Liver (tissue), 9 donors: ENCODE results near the gene TMTC2. TPM values are rescaled to one million over a fixed set of nuclear protein-coding genes. Genes with fewer than 3 reads are reported as not detected.

Source experiments
- DNase-seq: peaks from one replicate; pipeline ENCODE4 v3.0.0-alpha.2; 2017; ENCODE audit warnings: low spot score
- H3K27ac ChIP-seq, 2 donors: one replicate each; pipeline ENCODE4 v1.7.0; 2013; ENCODE audit warnings: inconsistent platforms in 2 of 2, low read length in 2 of 2, control low read depth in 1 of 2, low read depth in 1 of 2, mild to moderate bottlenecking in 1 of 2
- H3K27me3 ChIP-seq, 4 donors: one replicate each; pipeline versions ENCODE4 v1.6.1 to v1.7.0; 2013; ENCODE audit warnings: low read length in 3 of 4, inconsistent platforms in 1 of 4, mild to moderate bottlenecking in 1 of 4, moderate library complexity in 1 of 4; ENCODE audit not compliant: control insufficient read depth in 4 of 4, insufficient read depth in 4 of 4
- H3K36me3 ChIP-seq, 4 donors: one replicate each; pipeline versions ENCODE4 v1.6.1 to v1.7.0; 2013; ENCODE audit warnings: low read length in 3 of 4, mild to moderate bottlenecking in 3 of 4, low read depth in 1 of 4, moderate library complexity in 1 of 4; ENCODE audit not compliant: control insufficient read depth in 4 of 4, insufficient read depth in 3 of 4
- H3K4me1 ChIP-seq, 4 donors: one replicate each; pipeline versions ENCODE4 v1.6.1 to v1.7.0; 2013; ENCODE audit warnings: low read length in 3 of 4, mild to moderate bottlenecking in 3 of 4, moderate library complexity in 1 of 4; ENCODE audit not compliant: control insufficient read depth in 4 of 4, insufficient read depth in 4 of 4
- H3K4me3 ChIP-seq, 3 donors: one replicate each; pipeline versions ENCODE4 v1.6.1 to v1.7.0; 2013; ENCODE audit warnings: low read length in 3 of 3, control low read depth in 1 of 3, low read depth in 1 of 3, mild to moderate bottlenecking in 1 of 3
- H3K9ac ChIP-seq, 2 donors: one replicate each; pipeline ENCODE4 v1.7.0; 2013; ENCODE audit warnings: low read length in 2 of 2, mild to moderate bottlenecking in 2 of 2, moderate library complexity in 2 of 2, control low read depth in 1 of 2, low read depth in 1 of 2
- H3K9me3 ChIP-seq, 4 donors: one replicate each; pipeline versions ENCODE4 v1.6.1 to v1.7.0; 2013; ENCODE audit warnings: low read length in 3 of 4; ENCODE audit not compliant: control insufficient read depth in 4 of 4
- EGR1 ChIP-seq, 2 donors: IDR thresholded peaks; 2 replicates each; pipeline ENCODE4 v1.6.1; 2016 to 2018; ENCODE audit warnings: antibody characterized with exemption in 2 of 2, low read depth in 2 of 2
- GABPA ChIP-seq, 2 donors: IDR thresholded peaks in 1 of 2; conservative IDR thresholded peaks in 1 of 2; 2 replicates each; pipeline ENCODE4 v1.6.1; 2016; ENCODE audit warnings: antibody characterized with exemption in 2 of 2, mild to moderate bottlenecking in 1 of 2, moderate library complexity in 1 of 2
- HNF4A ChIP-seq, 2 donors: conservative IDR thresholded peaks; 2 replicates each; pipeline ENCODE4 v1.6.1; 2016; ENCODE audit warnings: antibody characterized with exemption in 2 of 2, mild to moderate bottlenecking in 2 of 2
- HNF4G ChIP-seq: IDR thresholded peaks from 2 replicates; pipeline ENCODE4 v1.6.1; 2016; ENCODE audit warnings: antibody characterized with exemption
- JUND ChIP-seq, 2 donors: IDR thresholded peaks; 2 replicates each; pipeline ENCODE4 v1.6.1; 2016; ENCODE audit warnings: antibody characterized with exemption in 2 of 2
- NR2F2 ChIP-seq: IDR thresholded peaks from 2 replicates; pipeline ENCODE4 v1.6.1; 2016; ENCODE audit warnings: antibody characterized with exemption
- RAD21 ChIP-seq, 2 donors: IDR thresholded peaks; 2 replicates each; pipeline ENCODE4 v1.6.1; 2016; ENCODE audit warnings: antibody characterized with exemption in 2 of 2, mild to moderate bottlenecking in 2 of 2
- RXRA ChIP-seq, 2 donors: IDR thresholded peaks; 2 replicates each; pipeline ENCODE4 v1.6.1; 2017 to 2018; ENCODE audit warnings: antibody characterized with exemption in 2 of 2, mild to moderate bottlenecking in 1 of 2
- TAF1 ChIP-seq: conservative IDR thresholded peaks from 2 replicates; pipeline ENCODE4 v1.6.1; 2016; ENCODE audit warnings: antibody characterized with exemption, mild to moderate bottlenecking
- YY1 ChIP-seq: IDR thresholded peaks from 2 replicates; pipeline ENCODE4 v1.6.1; 2016; ENCODE audit warnings: antibody characterized with exemption, mild to moderate bottlenecking
- WGBS: extraction: QIAGEN DNeasy Blood & Tissue Kit; methylation state at CpG from one replicate; pipeline ENCODE4 v1.1.7; 2013; 5-methylcytosine and 5-hydroxymethylcytosine counted together
- polyA plus RNA-seq, 2 donors: library from polyadenylated mRNA; stranded (reverse) in 1 of 2; unstranded in 1 of 2; fragments of 200-250 nt in 1 of 2; fragments of >200 nt in 1 of 2; fragmentation: Nextera tagmentation in 1 of 2; extraction: Ambion mirVana in 1 of 2; gene quantifications; one replicate each; pipeline versions ENCODE4 v1.2.1 to v1.2.3, GENCODE V29; 2013 to 2015
- total RNA-seq, 2 donors: library from RNA; depleted of rRNA; stranded (reverse); fragments of >200 nt; gene quantifications; one replicate each; pipeline ENCODE4 v1.2.3, GENCODE V29; 2014
- TF ChIP-seq, protein P1 (sequence below): IDR thresholded peaks from 2 replicates; pipeline ENCODE4 v1.6.1; 2016; ENCODE audit warnings: antibody characterized with exemption
- TF ChIP-seq, protein P2 (sequence below): IDR thresholded peaks from 2 replicates; pipeline ENCODE4 v1.6.1; 2016; ENCODE audit warnings: antibody characterized with exemption
- TF ChIP-seq, protein P3 (sequence below): IDR thresholded peaks from 2 replicates; pipeline ENCODE4 v1.6.1; 2016; ENCODE audit warnings: antibody characterized with exemption
- TF ChIP-seq, protein P4 (sequence below): IDR thresholded peaks from 2 replicates; pipeline ENCODE4 v1.6.1; 2016; ENCODE audit warnings: antibody characterized with exemption, mild to moderate bottlenecking
- donor health status: healthy.
- donor health status: healthy.
- donor health status: healthy.
- donor health status: healthy.
- donor health status: healthy.

Gene TMTC2
- total and polyA plus RNA-seq, 4 donors = 0.36 to 3.0 (median 0.61) TPM

DNA sequence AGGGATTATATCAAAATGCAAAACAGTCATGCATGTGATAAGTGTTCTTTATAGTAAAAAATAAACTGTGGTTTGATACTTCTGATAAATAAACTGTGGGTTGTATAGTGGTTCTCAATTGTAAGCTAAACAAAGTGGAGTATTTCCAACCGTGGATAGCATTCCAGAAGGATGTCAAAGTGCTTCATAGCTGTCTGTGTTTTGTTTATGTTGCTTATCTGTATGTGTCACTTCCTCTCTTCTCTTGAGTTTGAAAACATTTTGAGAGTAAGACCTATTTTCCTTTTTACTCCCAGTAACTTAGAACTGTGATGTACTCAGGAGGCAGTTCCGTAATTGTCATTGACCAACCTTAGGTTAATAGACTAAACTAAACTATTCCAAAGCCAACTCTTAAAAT is 415.8 kb downstream of the TMTC2 start:
- DNase-seq = no peak
- Histone ChIP-seq H3K9me3 (no peaks in the 10 kb centered on the region), H3K27me3 (no peaks in the 10 kb centered on the region), H3K36me3 (no peaks in the 10 kb centered on the region), H3K4me3 (no peak overlapping the region), H3K4me1 (no peaks in the 10 kb centered on the region), H3K27ac (no peak overlapping the region), H3K9ac (no peak overlapping the region)
- TF ChIP-seq, protein P1, sequence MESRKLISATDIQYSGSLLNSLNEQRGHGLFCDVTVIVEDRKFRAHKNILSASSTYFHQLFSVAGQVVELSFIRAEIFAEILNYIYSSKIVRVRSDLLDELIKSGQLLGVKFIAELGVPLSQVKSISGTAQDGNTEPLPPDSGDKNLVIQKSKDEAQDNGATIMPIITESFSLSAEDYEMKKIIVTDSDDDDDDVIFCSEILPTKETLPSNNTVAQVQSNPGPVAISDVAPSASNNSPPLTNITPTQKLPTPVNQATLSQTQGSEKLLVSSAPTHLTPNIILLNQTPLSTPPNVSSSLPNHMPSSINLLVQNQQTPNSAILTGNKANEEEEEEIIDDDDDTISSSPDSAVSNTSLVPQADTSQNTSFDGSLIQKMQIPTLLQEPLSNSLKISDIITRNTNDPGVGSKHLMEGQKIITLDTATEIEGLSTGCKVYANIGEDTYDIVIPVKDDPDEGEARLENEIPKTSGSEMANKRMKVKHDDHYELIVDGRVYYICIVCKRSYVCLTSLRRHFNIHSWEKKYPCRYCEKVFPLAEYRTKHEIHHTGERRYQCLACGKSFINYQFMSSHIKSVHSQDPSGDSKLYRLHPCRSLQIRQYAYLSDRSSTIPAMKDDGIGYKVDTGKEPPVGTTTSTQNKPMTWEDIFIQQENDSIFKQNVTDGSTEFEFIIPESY = no peak
- TF ChIP-seq TAF1 = no peak
- no peak for TF ChIP-seq RXRA (IDR thresholded peaks at IDR 0.05)
- TF ChIP-seq, protein P2, sequence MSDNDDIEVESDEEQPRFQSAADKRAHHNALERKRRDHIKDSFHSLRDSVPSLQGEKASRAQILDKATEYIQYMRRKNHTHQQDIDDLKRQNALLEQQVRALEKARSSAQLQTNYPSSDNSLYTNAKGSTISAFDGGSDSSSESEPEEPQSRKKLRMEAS = no peak
- no peak for TF ChIP-seq YY1
- TF ChIP-seq JUND (IDR thresholded peaks at IDR 0.05) = no peak
- no peak for TF ChIP-seq EGR1 (IDR thresholded peaks at IDR 0.05; ENCODE audit: low read depth in 2 of 2)
- TF ChIP-seq, protein P3, sequence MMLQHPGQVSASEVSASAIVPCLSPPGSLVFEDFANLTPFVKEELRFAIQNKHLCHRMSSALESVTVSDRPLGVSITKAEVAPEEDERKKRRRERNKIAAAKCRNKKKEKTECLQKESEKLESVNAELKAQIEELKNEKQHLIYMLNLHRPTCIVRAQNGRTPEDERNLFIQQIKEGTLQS = no peak
- TF ChIP-seq, protein P4, sequence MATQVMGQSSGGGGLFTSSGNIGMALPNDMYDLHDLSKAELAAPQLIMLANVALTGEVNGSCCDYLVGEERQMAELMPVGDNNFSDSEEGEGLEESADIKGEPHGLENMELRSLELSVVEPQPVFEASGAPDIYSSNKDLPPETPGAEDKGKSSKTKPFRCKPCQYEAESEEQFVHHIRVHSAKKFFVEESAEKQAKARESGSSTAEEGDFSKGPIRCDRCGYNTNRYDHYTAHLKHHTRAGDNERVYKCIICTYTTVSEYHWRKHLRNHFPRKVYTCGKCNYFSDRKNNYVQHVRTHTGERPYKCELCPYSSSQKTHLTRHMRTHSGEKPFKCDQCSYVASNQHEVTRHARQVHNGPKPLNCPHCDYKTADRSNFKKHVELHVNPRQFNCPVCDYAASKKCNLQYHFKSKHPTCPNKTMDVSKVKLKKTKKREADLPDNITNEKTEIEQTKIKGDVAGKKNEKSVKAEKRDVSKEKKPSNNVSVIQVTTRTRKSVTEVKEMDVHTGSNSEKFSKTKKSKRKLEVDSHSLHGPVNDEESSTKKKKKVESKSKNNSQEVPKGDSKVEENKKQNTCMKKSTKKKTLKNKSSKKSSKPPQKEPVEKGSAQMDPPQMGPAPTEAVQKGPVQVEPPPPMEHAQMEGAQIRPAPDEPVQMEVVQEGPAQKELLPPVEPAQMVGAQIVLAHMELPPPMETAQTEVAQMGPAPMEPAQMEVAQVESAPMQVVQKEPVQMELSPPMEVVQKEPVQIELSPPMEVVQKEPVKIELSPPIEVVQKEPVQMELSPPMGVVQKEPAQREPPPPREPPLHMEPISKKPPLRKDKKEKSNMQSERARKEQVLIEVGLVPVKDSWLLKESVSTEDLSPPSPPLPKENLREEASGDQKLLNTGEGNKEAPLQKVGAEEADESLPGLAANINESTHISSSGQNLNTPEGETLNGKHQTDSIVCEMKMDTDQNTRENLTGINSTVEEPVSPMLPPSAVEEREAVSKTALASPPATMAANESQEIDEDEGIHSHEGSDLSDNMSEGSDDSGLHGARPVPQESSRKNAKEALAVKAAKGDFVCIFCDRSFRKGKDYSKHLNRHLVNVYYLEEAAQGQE = no peak
- TF ChIP-seq HNF4G = no peak
- WGBS = 49% methylated on average over 2 of the region's 2 CpGs

DNA sequence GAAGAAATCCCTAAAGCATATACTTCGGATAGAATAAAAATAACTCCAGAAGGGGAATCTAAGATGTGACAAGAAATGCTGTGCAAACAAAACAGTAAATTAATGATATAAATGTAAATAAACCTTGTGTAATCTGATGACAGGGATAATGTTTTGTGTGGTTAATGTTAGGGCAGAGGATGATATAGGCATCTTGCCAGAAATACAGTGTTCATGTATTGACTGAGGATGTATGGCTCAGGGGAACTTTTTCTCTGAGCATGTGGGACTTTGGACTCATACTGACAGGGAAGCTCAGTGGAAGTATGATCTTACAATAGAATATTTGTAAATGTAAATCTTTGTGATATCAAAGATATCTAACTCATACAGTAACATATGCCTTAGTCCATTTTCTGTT is 420.2 kb downstream of the TMTC2 start:
- no peak for DNase-seq
- TF ChIP-seq GABPA (IDR thresholded peaks at IDR 0.05 in 1 of 2, conservative IDR thresholded peaks at IDR 0.05 in 1 of 2) (no peak), HNF4A (conservative IDR thresholded peaks at IDR 0.05) (no peak), RAD21 (IDR thresholded peaks at IDR 0.05) (no peak), NR2F2 (no peak)
- TF ChIP-seq, protein P2 = no peak
- TF ChIP-seq, protein P4 = no peak
- WGBS = 92% methylated on average over 1 of the region's 1 CpG

More for the DNA sequence above, 420.2 kb downstream of the TMTC2 start:
- H3K27me3 ChIP-seq = no peaks in the 10 kb centered on the region
- no peaks in the 10 kb centered on the region for H3K9me3 ChIP-seq
- H3K9ac ChIP-seq = no peak overlapping the region
- no peak overlapping the region for H3K27ac ChIP-seq
- no peak overlapping the region for H3K4me3 ChIP-seq
- no peaks in the 10 kb centered on the region for H3K4me1 ChIP-seq
- no peaks in the 10 kb centered on the region for H3K36me3 ChIP-seq
